NCI-H1930 (cell line): Measurements from ENCODE around the gene CLNK.
A peak's percentile ranks its signal among the peaks of the same experiment; 100 is the strongest.

Source experiments
- DNase-seq, 2 experiments: peaks; one replicate each; lab custom pipeline; 2025; lab: John Stamatoyannopoulos, UW

Gene CLNK

DNA sequence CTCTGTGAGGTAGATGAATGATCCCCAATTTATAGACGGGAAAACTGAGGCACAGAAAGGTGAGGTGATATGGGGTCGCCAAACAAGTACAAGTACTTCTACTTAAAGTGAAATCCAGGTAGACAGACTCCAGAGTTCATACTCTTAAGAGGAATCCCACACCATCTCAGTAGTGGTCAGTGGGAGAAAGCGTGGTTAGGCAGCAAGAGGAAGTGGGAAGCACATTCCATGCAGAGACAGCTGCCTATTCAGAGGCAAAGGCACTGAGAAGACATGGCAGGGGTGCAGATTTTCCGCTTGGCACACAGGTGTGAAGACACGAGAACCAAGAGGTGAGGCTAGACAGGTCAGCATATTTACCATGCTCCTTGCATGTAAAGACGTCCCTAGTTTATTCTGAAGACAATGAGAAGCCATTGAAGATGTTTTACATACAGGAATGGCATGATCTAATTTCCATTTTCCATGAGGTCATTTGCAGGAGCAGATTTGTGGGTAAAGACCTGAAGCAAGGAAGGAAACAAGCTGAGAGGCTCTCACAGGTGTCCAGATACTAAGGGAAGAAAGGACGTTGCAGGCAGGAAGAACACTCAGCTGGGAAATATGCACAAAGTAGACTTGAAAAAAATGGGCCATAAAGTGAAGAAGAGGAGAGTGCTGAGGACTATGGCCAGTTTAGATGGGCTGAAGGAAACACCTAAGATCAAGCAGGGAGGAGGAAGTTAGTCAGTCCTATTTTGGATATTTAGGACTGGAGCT, 17.3 kb upstream of the CLNK start:
- DNase-seq = no peak

DNA sequence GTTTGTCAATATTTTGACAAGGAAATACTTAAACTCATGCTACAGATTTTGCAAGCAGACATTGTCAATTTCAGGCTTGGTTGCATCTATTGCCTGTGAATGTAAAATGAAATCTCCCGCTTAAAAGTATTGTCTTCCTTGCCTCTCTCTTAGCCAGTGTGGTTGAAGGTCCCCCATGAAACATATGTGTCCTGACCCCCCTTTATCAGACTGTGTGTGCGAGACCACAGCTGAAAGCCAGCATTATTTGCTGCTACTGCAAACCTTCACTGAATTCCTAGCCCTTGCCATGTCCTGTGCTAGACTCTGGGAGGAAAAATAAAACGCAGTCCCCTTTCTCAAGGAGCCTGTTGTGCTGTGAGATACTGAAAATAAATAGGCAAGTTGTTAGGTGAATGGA, 16.6 kb upstream of the CLNK start:
- DNase-seq = no peak

DNA sequence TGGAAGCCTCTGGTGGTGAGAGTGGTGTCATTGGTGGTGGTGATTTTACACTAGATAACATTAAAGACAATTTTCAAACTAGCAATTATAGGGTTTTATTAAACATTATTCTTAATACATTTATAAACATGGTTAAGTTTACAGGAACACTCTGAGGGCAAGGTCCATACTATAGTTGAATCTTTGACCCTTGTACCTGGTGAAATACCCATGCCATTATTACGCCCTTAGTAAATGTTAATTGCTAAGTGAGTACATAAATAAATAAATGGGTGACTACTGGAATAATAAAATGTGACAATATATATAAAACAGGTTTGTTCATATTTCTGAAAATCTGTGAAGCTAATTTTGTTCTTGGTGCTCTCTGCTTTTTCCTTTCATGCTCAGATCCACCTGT, 13.6 kb upstream of the CLNK start:
- DNase-seq = no peak

DNA sequence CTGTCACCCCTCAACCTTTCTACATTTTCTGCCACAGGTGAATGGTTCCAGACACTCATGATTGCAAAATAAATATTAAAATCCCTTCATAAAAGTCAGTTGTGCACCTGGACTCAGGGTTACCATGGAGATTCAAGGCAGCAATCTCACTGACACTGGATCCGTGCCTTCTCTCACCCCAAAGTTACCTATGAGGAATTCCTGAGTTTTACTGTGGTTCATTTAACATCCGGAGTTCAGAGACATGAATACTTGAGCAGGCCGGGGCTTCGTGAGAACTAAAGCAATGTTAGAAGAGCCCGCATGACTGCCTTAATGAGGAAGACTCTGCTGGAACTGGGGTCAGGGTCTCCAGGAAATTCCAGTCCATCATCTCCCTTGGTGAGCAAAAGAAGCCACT, 12.5 kb upstream of the CLNK start:
- DNase-seq = no peak

DNA sequence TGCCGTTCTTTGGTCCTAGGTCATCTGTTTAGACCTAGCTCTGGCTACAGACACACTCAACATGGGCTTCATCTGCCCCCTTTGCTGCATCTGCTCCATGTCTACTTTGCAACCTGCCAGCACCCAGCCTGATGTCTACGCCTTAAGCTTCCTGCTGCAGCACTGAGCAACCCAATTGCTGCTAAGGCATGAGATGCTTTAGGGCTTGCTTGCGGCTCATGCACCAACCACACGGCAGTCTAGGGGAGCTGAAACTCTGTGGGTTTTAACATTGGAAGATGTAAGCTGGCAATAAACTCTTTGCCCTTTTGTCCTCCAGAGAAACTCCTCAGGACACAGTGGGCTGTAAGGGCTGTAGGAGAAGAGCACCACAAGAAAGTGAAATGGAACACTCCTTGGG, 11.7 kb upstream of the CLNK start:
- DNase-seq = no peak

DNA sequence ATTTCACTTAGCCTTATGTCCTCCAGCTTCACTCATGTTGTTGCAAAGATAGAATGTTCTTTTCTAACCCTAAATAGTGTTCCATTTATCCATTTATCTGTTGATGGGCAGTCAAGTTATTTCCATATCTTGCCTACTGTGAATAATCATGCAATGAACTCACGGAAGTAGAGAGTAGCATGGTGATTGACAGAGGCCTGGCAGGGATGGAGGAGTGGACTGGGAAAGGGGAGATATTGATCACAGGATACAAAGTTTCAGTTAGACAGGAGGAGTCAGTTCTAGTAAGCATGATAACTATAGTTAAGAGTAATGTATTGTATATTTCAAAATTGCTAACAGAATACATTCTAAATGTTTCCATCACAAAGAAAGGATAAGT, 10.3 kb upstream of the CLNK start:
- no peak for DNase-seq

DNA sequence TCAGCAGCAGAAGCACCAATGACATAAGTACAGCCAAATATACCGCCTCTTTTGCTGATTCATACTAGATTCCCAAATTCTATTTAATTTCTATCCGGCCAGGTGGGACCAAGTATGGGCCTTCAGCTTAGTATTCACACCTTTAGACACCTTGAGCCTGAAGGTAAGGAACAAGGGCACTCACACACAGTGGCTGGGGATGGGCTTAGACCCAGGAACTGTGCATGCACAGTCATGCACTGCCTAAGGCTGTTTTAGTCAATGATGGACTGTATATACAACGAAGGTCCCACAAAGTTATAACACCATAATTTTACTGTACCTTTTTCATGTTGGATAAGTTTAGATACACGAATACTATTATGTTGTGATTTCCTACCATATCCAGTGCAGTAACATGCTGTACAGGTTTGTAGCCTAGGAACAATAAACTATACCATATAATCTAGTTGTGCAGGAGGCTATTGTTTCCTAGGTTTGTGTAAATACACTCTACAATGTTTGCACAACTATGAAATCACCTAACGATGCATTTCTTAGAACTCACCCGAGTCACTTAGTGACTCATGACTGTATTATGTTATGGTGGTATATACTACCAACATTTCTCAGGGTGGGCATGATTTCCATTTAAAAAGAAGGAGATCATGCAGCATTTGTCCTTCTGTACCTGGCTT, 9.7 kb upstream of the CLNK start:
- DNase-seq = peak in 1 of 2 experiments; percentile 34

DNA sequence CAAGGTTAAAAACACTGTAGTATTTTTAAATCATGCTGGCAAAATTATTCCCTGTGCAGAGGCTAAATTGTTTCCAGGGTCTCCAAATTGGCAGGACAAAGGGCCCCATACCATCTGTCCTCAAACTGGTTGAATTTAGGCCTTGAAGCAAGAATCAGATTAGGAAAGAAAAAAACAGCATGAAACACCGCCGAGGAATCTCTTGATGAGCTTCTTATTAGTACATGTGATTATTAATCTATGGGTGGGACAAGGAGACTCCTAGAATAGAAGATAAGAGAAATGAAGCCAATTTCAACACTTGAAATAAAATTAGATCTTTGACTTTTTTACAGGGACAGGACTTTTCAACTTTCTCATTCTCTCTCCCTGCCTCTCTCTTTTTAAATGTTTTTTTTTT, 7.1 kb upstream of the CLNK start:
- DNase-seq = no peak

DNA sequence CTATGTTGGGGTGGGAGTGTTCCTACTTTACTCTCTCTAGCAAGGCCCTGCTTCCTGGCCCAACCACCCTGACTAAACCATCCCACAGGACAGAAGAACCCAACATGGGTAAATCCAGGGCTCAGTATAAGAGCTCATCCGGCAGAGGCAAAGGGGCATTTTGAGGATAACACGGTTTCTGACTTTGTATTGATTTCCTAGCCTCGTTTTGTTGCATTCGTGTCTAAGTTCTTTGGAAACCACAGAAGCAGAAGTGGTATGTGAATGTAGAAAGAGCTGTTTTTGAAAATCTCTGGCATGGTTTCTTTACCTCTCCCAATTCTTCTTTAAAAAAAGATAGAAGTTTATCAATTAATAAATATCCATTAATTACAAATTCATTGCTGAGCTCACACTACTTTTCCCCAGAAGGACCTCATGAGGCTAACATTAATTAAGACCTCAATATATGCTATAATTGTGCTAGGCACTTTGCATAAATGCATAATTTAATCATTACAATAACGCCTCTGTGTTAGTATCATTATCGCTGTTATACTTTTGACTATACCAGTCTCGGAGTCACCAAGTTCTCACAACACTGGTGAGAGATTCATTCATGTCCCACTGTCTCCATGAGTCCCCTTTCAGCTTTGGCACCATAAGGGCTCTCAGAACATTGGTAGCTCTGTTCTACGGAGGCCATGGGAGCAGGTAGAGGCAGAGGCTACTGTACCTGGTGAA, 5.8 kb upstream of the CLNK start:
- DNase-seq = no peak

DNA sequence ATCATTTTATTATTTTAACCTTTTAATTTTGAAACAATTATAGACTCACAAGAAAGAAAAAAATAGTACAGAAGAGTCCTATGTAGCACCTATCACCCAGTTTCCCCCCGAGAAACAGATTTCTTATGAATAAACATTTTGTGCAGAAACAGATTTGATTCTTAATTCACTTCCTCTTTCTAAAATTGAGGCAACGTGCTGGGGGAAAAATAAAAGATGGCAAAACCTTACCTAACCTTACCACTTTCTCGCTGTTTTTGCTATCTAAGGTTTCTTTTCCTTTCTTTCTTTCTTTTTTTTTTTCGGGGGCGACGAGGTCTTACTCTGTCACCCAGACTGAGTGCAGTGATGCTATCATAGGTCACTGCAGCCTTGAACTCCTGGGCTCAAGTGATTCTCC, 4.3 kb upstream of the CLNK start:
- no peak for DNase-seq

DNA sequence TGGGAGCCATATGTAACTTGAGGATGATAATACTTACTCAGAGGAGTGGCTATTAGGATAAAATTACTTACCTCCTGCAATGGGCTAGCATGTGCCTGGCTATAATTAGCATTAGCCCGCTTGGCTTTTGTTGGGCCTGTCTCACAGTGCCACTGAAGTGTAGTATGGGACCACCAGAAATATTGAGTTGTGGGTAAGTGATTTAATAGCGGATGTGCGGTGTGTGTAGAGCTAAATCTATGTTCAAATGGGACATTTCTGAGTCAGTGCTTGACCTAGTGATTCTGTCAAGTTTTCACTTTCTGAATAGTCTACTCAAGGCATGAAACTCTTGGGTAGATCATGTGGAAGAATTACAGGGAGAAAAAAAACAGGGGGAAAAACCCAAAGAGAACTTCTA, 3.5 kb upstream of the CLNK start:
- no peak for DNase-seq

DNA sequence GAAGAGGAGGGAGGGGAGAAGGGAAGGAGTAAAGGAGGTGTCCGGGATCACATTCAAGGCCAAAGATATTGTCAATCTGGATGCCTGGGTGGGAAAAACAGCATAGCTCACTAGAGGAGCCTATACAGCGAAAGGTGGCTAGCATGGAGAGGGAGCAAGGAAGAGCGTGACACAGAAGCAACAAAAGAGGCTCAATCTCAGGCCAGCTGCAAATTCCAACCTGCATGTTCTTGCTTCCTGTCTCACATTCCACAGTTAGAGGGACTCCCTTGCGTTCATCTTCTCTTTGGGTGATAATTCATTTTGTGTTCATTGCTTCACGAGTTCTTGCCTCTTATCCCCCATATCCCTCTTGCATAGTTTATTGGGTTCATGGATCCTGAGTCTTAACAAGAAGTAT, 3.0 kb upstream of the CLNK start:
- no peak for DNase-seq

DNA sequence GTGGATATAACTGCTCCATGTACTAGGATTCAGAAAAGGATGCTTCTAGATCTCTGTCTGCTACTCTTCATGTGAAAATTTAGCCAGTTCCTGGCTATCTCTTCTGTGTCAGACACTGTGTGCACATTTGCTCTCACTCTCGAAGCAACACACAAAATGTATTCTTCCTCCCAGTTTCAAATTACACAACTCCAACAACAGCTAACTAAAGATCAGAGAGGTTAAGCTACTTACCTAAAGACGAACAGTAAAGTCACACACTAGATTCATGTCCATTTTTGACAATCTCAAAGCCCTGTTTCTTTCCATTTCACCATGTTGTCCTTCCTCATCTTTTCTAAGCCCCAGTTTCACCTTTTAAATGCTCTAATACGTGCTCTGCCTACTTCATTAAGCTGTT, 2.2 kb downstream of the CLNK start:
- no peak for DNase-seq

DNA sequence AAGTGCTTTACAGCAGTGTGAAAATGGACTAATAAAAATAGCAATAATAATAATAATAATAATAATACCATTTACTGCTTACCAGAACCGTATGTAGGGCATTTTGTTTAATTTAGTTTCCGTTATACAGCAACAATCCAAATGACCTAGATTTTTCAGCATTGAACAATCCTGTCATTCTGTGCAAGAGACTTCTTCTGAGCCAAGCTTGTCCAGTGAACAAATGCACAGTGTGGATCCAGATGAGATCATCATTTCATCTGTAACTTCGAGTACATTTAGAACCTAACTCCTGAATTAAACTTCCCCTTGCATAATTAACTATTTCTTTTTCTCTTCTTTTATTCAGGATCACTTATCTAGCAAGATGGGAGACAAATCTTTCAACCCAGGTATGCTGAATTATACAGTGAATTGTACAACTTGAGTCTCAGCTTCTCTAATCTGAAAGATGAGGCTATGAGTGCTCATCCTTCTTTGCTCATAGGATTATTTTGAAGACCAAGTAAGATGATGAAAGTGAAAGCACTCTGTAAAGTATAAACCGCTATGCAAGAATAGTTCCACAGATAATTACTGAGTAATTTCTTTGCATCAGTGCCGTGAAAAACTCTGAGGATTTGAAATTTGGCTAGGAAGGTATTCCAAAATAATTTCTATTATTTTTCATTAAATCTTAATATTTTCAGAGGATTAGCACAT, 6.6 kb downstream of the CLNK start:
- DNase-seq = no peak

DNA sequence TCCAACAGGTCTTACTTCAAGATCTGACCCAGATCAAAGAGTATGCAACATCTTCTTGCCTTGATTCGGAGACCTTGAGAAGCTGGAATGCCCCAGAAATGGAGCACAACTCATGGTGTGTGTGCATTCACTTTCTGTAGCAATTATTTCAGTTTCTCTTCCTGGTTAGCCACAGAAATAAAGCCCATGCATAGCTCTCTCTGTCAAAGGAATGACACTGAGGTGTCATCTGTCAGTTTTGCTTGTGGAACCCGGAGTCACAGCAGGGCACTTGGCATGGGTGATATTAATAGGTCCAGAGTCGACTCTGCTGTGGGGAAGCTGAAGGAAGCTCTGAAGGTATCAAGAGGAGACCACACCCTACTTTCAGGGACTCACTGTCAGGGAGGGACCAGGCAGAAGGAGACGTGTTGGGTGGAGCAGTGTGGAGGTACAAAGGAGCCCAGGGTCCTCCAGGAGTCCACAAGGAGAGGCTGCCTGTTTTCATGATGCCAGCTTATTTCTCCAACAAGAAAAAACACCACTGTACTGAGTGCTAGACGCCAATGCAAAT, 10.7 kb downstream of the CLNK start:
- no peak for DNase-seq

DNA sequence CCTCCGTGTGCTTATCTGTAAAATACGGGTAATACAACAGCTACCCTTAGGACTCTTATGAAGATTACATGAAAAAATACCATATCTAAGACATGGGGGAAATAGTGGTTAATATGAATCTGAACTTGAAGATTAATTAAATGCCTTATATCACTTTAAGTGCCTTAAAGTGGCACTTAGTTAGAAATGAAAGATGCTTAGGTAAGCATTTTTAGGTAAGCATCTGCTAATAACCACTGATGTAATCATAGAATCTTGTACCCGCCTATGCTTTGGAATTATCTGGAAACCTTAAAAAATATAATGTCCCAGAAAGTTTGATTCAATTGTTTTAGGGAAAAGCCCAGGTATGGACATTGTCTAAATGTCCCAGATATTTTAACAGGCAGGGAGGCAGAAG, 12.2 kb downstream of the CLNK start:
- no peak for DNase-seq

DNA sequence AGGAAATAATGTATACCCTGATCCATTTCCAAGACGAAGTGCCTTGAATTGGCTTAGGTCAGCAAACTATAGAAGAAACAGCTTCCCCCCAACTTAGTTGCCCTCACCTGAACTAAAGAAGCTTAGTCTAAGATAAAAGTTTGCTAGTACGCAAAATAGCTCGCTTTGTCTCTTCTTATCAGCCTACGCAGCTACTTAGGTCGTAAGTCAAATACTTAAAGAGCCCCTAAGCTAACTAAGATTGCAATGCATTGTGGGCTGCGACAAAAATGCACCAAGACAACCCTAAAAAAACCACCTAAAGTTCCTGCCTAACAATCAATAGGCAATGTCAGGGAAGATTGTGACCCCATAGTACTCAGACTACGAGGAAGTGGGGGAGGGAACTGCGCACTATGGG, 12.8 kb downstream of the CLNK start:
- no peak for DNase-seq

DNA sequence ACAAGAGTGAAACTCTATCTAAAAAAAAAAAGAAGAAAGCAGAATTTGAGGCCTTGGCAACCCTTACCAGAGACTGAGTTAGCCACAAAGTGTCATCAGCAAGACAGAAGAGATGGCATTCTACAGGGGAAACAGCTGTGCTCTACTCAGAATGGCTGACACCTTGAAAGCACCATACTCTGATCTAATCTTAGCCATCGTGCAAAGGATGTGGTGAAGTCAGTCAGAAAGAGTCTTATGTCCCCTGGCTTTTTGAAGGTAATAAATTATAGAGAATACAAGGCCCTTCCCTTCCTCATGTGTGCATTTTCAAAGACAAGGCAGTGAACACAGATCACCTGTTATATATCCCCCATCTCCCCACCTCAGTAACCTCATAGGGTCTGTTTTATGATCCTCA, 13.2 kb downstream of the CLNK start:
- DNase-seq = no peak

DNA sequence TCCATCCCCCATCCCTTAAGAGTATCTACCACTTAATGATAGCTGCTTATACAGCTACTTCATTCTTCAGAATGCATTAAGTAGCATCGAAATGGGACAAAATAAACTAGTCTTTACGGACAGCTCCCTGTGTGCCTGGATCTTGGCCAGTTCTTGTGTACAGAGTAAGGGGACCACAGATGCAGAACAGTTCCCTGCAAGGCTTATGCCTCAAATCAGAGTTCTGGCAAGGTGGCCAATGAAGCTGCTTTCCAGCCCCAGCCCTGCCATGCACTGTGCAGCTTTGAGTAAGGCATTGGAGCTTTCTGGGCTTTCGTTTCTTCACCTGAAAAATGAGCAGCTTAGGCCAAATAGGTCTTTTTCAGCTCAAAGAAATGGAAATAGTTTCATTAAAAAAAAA, 14.2 kb downstream of the CLNK start:
- no peak for DNase-seq

DNA sequence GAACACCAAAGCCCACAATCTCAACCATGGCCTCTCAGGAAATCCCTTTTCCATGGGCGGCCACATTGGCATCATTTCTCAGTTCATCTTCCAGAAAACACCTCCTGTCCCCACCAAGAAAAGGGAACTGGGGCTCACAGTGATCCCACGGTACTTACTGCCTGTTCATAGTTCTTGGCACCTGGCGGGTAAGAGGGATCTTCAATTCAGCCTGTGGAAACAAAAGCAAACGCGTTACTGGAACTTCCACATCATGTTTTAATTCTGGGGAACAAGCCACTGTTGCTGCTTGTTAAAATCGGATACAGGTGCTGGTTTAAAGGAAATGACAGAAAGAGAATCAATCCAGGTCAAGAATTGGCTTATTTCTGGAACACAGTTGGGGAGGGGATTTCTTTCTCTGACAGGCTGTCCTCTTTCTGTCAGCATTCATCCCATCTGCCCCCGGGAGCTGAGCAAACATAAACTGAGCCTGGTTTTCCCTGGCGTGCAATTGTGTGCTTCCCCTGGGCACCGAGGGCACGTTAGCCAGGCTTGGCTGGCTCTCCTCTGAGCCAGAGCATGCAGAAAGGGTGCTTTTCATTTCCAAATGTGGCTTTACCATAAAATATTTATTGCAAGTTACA, 16.8 kb downstream of the CLNK start:
- DNase-seq = no peak

DNA sequence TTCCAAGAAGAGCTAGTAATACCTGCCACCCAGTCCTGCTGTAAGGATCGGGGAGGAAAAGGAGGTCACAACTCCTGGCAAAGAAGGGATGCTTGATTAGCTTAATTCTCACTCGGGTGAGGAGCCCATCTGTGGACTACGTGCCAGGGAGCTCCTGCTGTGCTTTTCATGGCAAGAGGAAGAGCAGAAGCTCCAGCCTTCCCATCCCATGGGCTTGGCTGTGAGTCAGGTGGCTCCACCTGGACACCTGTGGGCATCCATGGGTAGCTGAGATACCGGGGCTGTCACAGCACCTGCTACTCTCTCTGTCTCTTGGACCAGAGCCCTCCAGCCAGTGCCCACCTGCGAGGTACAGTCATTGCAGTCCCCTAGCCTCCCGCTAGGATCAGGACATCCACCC, 18.0 kb downstream of the CLNK start:
- DNase-seq = no peak

DNA sequence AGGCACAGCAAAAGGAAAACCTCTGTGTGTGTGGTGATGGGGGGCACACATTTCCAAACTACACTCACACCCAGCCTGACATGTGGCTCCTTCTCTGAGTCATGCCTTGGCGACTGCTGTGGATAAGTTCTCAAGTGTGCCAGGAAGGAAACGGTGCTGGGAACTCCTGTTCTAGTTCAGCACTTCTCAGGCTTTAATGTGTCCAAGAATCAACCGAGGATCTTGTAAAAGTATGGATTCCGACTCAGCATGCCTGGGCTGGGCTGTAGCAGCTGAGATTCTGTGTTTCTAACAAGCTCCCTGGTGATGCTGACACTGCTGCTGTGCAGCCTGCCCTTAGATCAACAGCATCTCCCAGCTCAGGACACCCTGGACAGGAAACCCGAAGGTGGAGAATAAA, 20.2 kb downstream of the CLNK start:
- no peak for DNase-seq
